ENCODE data around the gene CABP4.
A peak's percentile ranks its signal among the peaks of the same experiment; 100 is the strongest.
"Not testable (repeated sequence)": the region's sequence is repeated elsewhere in the genome, so short reads cannot be mapped to it uniquely, and the experiment has no call there.

The CABP4 gene

GRCh38 chr11:67419325-67420049 is 35.7 kb upstream of the CABP4 start:
- no peak for DNase-seq (ENCODE audit: low read depth)

- no peak for DNase-seq (ENCODE audit: low read depth)
These were observed 35.0 kb upstream of the CABP4 start for GRCh38 chr11:67420147-67420645.

GRCh38 chr11:67420646-67421429 is 34.3 kb upstream of the CABP4 start:
- DNase-seq (ENCODE audit: low read depth) = no peak

- DNase-seq (ENCODE audit: low read depth) = no peak
These were observed 33.6 kb upstream of the CABP4 start for GRCh38 chr11:67421430-67422031.

- no peak for DNase-seq (ENCODE audit: low read depth)
These were observed 32.3 kb upstream of the CABP4 start for GRCh38 chr11:67422891-67423290.

GRCh38 chr11:67423466-67423865 is 31.7 kb upstream of the CABP4 start:
- no peak for DNase-seq (ENCODE audit: low read depth)

- DNase-seq (ENCODE audit: low read depth) = no peak
These were observed 31.1 kb upstream of the CABP4 start for GRCh38 chr11:67423891-67424613.

GRCh38 chr11:67427364-67427859 is 27.7 kb upstream of the CABP4 start:
- DNase-seq (ENCODE audit: low read depth) = not testable (repeated sequence)

GRCh38 chr11:67428052-67429001 is 26.8 kb upstream of the CABP4 start, which contains the start of gene RPS6KB2:
RPS6KB2 (plus strand) TSS chr11:67428494; CDS start chr11:67428546, 52 bp downstream.
- DNase-seq (ENCODE audit: low read depth) = peak; percentile 85

- no peak for DNase-seq (ENCODE audit: low read depth)
These were observed 26.0 kb upstream of the CABP4 start for GRCh38 chr11:67429038-67429668.

GRCh38 chr11:67429722-67430121 is 25.4 kb upstream of the CABP4 start:
- no peak for DNase-seq (ENCODE audit: low read depth)

GRCh38 chr11:67431346-67432249 is 23.6 kb upstream of the CABP4 start:
- no peak for DNase-seq (ENCODE audit: low read depth)

- DNase-seq (ENCODE audit: low read depth) = no peak
These were observed 22.4 kb upstream of the CABP4 start for GRCh38 chr11:67432655-67433349.

- no peak for DNase-seq (ENCODE audit: low read depth)
These were observed 21.4 kb upstream of the CABP4 start for GRCh38 chr11:67433536-67434394.

- no peak for DNase-seq (ENCODE audit: low read depth)
These were observed 20.7 kb upstream of the CABP4 start for GRCh38 chr11:67434395-67434881.

GRCh38 chr11:67435031-67435726 is 20.0 kb upstream of the CABP4 start:
- no peak for DNase-seq (ENCODE audit: low read depth)
